ENCODE data around the gene HRH3.

DNA sequence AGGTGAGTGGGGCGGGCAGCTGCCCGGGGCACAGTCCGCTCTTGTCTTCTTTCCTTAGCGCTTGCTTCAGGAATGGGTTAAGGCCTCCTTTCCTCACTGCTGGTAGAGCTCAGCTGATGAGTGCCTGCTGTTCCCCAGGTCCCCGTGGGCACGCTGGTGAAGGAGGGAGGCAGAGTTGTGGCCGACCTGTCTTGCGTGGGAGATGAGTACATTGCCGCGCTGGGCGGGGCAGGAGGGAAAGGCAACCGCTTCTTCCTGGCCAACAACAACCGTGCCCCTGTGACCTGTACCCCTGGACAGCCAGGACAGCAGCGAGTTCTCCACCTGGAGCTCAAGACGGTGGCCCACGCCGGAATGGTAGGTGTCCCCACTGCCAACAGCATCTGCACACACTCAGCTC, 21.6 kb downstream of the HRH3 start:
- TF ChIP-seq, protein P1, sequence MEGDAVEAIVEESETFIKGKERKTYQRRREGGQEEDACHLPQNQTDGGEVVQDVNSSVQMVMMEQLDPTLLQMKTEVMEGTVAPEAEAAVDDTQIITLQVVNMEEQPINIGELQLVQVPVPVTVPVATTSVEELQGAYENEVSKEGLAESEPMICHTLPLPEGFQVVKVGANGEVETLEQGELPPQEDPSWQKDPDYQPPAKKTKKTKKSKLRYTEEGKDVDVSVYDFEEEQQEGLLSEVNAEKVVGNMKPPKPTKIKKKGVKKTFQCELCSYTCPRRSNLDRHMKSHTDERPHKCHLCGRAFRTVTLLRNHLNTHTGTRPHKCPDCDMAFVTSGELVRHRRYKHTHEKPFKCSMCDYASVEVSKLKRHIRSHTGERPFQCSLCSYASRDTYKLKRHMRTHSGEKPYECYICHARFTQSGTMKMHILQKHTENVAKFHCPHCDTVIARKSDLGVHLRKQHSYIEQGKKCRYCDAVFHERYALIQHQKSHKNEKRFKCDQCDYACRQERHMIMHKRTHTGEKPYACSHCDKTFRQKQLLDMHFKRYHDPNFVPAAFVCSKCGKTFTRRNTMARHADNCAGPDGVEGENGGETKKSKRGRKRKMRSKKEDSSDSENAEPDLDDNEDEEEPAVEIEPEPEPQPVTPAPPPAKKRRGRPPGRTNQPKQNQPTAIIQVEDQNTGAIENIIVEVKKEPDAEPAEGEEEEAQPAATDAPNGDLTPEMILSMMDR (conservative IDR thresholded peaks at IDR 0.05 in 1 of 2, IDR thresholded peaks at IDR 0.05 in 1 of 2; ENCODE audit: extremely low read depth in 1 of 2, insufficient read depth in 1 of 2, low read depth in 1 of 2, low read length in 2 of 2): no peak
- no peak for TF ChIP-seq EZH2 (IDR thresholded peaks at IDR 0.05; ENCODE audit: borderline replicate concordance, low read length)
